Activated CD4-positive, alpha-beta T cell treated with anti-CD3 and anti-CD28 coated beads, Interleukin-2, amount 50 U/mL, for 48 hours (primary cell): ENCODE data around the gene CLEC16A.
"Not testable (repeated sequence)": the region's sequence is repeated elsewhere in the genome, so short reads cannot be mapped to it uniquely, and the experiment has no call there.

Experiments
- DNase-seq, 2 experiments: peaks; one replicate each; pipeline ENCODE4 v3.0.0-alpha.2; 2020

The CLEC16A gene

DNA sequence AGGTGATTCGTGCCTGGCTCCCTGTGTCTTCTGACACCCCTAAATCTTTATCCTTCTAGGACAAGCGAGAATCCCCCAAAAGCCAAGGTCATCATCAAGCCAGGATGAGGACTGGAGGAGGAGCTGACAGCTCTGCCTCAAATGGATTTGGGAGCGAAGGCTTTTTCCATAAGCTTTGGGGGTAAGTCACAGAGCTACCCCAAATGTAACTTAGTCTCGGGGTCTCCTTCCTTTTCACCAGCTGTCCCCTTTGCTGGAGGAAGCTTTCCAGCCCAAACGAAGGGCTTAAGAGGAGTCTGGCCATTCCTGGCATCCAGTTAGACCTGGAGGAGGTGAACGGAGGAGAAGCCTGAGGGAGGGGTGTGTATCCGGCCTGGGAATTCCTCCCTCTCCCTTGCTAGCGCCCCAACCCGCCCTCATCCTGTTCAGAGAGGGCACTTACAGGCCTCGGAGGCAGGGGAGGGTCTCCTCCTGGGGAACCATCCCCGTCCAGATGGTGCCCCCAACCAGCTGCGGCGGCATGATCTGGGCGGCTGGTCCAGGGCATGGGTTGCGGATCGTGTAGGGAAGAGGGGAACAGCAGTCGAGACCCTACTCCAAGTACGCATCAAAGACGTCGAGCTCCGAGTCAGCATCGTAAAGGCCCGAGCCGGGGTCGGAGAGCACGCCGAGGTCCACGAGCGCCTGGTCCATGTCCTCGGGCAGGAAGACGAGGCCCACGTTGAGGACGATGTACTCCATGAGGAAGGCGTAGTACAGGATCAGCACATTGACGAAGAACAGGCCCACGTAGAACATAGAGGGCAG is 3.0 kb upstream of the CLEC16A start:
- no peak for DNase-seq

DNA sequence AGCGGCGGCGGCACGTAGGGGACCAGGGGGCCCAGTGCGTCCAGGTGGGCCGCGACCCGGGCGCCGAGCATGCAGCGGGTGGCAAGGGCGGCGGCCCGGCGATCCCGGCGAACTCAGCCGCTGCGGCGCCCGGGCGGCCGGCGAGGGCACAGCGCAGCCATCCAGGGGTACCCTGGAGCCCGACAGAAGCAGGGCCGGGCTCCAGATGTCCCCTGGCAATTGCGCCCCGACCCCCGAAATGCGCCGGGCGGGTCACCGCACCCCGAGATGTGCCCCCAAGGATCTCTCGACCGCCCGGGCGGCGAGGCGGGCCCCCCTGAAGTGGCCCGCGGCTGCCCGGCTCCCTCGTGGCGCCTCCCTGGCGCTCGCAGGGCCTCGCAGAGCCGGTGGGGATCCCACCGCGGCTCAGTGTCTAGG is 2.4 kb upstream of the CLEC16A start:
- not testable (repeated sequence) for DNase-seq

DNA sequence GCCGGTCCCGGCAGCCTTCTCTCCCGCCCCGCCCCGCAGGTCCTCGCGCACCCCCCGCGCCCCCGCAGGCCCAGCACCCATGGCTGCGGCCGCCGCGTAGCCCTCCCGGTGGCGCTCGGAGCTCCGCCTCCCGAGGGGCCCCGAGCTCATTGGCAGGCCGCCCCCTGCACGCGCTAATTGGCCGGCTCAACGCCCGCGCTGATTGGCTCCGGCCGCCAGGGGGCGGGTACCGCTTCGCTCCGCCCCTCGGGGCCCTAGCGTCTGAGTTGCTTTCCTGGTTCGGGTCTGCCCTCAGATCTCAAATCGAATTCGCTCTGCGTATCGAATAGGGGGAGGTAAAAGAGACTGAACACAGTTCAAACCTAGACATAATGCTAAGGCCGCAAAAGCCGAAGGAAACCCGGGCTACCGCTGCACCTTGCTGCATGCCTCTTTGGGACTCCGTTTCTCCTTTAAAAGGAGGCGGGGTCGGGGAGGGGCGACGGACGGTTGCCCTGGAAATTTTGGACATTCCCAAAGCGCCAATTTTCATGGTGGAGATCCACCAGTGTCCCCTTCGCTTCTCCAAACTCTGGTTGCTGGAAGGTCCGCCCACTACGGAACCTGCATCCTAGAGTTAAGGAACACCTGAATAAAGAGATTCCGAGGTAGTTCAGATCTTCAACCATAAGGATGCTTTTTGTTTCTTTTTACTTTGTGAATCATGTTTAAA is 1.9 kb upstream of the CLEC16A start, which contains the start of gene DEXI:
Gene DEXI (minus strand): TSS at position 117 of the 712 bp plus-strand sequence. CDS start 463 bp downstream, outside the sequence.
- peak; percentile 93 to 94 for DNase-seq

DNA sequence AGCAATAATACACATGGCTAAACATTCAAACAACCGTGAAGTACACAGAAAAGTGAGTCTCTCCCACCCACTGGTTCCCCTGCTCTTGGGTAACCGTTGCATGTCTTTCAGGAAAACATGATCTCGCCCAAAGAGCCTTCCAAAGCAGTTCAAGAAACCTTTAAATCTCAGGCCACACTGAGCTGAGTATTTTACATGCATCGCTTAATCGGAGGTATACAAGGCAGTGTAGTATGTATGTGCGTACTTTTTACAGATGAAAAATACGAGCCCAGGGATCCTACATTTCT is 1.4 kb upstream of the CLEC16A start:
- DNase-seq: no peak

DNA sequence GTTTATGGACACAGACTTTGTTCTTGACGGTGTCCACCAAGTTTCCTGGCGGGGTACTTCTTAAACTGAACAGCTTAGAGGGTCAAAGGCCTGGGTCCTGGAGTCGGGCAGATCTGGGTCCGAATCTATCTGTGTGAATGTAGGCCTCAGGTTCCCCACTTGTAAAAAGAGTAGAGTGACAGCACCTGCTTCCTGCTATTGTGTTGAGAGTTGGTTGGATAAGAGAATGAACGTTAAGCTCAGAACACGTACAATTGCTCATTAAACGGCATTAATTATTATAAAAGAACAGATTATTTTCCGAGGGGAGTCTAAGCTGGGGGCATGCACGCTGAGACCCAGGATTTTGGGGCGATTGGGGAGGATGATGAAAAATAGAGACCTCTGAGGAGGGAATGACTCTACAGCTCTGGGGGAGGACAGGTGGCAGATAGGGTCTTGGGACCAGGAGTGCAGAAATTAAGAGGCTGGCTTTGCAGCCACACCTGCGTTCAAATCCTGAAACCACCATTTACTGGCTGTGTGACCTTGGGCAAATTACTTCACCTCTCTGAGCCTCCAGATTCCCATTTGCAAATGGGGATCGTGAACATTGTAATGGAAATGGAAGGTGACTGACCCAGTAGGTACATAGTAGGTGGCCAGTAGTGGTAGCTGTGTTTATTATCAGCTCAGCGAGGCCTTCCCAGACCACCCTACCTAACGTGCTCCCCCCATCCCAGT is 862 bp downstream of the CLEC16A start:
- no peak for DNase-seq

DNA sequence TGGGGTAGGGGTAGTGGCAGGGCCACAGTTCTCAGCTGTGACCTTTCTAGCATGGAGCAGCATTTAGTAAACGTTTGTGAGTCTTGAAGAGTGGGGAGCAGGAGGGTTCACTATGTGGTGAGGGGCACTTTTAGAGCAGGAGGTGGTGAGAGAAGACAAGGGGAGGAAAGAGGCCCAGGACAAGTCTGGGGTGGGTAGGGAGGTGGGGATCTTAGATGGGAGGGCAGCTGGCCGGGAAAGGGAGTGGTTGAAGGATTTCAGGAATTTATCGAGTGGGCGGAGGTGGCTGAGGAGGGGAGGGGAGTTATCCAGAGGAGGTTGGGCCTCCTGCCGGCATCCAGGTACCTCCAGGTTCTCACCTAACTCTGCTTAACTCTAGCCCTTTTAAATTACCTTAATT is 1.9 kb downstream of the CLEC16A start:
- no peak for DNase-seq

DNA sequence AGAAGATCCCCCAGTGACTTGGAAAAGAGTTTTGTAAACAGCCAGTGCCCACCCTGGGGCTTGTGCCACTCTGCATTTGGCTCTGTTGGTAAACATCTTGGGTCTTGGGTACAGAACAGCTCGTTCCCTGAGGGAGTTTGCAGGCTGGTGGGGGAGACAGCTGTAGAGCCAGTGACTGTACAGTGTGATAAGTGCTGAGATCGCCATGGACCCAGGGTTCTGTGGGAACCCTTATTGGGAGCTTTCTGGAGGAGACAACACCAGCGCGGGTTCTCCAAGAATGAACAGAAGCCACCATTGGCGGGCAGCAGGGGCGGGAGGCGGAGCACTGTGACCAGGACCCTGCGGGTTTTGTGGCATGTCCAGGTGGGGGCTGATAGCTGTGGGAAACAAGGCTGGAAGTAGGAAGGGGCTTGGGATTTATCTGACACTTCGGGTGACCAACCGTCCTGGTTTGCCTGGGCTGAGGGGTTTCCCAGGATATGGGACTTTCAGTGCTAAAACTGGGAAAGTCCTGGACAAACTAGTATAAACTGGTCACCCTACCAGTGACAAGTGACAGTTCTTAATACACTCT is 2.9 kb downstream of the CLEC16A start:
- DNase-seq: no peak

DNA sequence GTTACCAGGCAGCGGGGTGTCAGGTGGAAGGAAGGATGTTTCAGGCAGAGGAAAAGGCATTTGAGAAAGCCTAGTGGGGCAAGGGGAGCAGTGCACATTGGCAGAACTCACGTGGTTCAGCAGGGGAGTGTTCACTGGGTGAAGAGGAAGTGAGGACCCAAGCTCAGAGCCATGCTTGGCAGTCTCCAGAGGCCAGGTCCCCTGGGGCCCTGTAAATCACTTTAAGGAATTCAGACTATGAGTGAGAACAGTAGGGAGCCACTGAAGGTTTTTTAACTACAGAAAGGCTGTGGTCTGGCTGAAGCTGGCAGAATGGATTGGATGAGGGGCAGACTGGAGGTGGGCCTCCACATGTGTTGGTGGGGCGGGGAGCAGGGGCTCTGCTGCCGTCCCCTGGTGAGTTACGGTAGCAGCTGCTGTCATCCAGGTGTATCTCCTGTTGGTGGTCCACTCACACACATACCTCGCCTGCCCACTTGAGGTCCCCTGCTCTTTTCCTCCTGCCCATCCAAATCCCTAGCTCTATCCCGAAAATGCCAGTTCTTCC is 5.1 kb downstream of the CLEC16A start:
- DNase-seq: no peak

DNA sequence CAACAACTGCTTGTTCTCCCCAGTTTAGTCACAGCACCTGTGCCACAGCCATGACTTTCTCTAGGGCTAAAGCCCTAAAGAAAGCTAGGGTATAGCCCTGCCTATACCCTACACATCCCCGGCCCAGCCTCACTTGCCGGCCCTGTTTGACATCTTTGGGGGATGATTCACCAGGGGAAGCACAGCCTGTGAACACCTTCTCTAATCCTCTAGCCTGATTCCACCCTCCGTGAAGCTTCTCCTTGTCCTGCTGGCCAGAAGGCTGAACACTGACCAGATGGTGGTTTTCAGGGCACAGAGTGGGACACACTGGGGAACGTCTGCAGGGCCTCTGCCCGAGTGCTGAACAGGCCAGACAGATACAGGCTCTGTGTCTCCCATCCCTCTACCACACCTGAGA is 6.0 kb downstream of the CLEC16A start:
- no peak for DNase-seq

DNA sequence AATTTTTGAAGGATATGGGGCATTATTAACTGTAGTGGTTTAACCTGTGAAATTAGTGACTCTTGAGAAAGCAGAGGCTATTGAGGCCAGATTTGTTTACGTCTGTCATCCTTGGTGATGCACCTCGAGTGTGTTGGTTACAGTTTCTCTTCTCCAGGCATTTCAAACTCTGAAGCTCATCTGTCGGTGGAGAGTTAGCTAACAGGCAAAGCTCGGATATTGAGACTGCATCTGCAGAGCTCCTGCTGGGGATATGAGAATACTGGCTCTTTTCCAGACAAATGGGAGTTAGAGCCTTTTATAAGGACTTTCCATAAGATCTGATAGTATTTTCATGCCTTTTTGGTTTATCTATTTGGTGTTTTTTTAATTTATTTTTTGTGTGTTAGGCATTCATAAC is 6.7 kb downstream of the CLEC16A start:
- DNase-seq: no peak

DNA sequence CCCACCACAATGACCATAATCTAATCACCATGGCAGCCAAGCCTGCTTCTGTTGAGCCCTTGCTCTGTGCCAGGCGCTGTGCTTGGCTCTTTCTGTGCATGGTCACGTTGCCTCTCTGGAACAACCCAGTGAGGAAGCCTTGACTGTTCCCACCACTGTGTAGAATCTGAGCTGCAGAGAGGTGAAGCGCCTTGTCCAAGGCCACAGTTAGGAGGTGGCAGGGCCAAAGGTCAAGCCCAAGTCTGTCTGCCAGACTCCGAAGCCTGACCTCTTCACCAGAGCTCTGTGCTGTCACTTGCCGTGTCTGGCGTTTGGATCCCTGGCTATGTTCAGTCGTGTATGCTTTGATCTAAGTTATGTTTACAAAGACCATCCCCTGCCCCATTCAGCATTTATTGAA is 10.5 kb downstream of the CLEC16A start:
- no peak for DNase-seq

DNA sequence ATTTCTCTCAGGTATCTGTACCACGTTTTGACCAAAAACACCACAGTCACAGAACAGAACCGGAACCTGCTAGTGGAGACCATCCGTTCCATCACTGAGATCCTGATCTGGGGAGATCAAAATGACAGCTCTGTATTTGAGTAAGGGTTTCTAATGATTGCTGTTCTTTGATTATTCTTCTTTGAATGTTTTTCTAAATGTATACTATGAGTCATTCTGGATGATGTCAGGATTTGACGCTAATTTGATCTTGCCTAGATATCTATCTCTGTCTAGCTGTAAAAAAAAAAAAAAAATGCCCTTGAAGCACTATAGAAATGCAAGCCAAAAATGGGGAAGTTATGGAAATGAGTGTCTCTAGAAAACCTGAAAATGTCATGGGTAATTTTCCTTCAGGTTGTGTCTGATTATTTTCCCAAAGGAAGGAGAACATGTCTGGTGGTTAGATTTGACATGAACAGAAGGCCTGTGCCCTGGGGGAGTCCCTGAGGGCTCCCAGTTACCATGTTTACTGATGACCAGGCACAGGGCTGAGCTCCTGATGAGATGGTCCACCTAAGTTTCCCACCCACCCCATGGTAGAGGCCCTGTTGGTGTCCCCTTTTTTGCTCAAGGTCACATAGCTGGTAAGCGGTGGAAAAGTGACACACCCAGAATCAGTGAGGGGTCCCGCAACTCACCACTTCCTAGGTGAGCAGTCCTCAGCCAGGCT is 13.6 kb downstream of the CLEC16A start:
- no peak for DNase-seq

DNA sequence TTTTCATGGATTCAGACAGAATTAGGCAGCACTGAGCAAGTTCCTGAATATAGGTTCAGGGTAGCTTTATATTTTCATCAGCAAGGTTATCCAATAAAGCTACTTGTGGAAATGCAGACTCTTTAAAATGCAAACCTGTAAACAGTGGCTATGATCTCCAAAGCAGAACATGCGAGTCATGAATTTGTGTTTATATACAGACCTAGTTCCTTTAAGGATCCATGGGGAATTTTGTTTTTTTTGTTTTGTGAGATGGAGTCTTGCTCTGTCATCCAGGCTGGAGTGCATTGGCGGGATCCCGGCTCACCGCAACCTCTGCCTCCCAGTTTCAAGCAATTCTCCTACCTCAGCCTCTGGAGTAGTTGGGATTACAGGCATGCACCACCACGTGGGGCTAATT is 14.8 kb downstream of the CLEC16A start:
- no peak for DNase-seq

DNA sequence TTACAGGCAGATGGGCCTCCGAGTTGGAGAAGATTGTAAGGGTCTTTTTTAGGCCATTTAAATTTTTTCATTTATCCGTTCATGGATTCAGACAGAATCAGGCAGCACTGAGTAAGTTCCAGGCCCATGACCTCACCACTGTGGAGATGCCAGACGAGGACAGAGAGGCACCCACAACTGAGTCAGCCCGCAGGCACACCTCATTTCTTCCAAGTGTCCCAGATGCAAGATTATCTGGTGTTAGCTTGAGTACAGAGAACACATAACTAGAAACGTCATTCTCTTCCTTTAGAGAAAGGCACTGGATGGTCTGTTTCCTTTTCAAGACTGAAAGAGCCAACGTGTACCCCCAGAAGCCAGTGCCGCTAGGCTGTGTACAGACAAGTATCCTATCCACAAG is 16.9 kb downstream of the CLEC16A start:
- DNase-seq: peak in 1 of 2 experiments; percentile 61

DNA sequence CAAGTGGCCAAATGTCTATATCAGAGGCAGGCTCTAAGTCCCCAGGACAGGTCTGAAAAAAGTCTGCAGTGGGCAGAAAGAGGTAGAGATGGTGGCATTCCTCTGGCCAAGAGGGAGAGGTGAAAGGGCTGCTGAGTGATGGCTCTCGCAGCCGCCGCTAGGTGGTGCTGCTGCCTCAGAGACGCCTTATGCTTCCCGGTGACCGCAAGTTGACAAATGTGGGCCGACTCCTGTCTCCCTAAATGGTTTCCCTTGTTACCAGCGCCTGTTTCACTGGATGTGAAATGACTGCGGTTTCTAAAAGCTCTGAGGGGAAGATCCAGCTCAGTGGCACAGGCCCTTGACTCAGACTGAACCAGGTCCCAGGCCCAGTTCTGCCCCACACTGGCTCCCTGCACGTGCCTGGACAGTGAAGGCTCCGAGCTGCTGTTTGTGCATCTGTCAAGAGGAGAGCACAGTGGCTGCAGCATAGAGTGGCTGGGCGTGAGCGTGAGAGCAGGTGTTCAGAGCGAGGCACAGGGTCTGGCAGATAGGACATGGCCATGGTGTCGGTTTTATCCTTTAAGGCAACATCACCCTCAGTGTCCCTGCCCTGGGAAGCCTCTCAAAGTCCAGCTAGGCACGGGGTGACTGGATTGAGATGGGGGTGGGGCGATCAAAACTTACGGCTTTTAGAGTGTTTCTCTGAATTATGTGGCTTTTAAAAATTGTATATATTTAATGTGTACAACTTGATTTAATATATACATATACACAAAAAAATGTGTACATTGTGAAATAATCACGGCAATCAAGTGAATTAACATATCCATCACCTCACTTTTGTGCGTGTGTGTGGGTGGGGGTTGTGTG is 19.9 kb downstream of the CLEC16A start:
- peak; percentile 91 to 94 for DNase-seq

DNA sequence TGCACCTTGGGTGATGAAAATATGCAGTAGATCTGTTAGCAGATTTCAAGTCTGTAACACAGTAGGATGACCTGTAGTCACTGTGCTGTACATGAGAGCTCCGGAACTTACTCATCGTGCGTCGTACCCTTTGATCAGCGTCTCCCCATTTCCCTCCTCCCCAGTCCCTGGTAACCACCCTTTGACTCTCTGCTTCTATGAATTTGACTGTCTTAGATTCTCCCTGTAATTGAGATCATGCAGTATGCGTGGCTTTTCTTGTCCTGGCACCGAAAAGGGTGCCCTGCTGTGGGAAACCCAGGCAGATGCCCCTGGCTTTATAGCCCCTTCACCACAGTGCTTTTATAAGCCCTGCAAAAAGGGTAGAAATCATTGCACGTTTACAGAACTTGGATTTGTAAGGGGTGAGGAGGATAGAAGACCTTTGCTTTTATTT is 20.5 kb downstream of the CLEC16A start:
- DNase-seq: peak; percentile 60 to 78

DNA sequence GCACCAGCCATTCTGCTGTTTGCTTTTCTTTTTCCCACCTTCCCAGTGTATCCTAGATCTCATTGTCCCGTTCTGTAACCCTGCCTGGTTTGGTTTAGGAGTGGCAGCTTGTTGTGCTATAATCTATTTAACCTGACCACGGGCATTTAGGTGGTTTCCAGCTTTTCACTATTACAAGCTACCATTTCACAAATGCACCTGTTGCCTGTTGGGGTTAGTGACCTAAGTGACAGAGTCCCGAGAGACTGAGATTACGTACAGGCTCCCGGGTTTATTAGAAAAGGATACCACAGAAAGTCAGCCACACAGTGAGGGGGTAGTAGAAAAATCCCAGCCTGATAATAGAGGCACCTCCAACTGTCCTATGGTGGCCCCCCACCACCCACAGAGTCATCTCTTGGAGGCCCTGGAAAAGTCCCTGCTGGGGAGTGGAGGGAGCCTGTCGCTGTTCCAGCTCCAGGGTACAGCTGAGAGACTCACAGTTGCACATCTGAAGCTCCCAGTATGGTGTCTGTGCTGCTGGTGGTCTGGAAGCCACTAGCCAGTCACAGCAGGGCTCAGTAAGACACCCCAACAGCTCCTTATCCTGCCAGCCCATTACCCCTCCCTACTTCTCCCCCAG is 21.2 kb downstream of the CLEC16A start:
- DNase-seq: peak; percentile 52 to 72

DNA sequence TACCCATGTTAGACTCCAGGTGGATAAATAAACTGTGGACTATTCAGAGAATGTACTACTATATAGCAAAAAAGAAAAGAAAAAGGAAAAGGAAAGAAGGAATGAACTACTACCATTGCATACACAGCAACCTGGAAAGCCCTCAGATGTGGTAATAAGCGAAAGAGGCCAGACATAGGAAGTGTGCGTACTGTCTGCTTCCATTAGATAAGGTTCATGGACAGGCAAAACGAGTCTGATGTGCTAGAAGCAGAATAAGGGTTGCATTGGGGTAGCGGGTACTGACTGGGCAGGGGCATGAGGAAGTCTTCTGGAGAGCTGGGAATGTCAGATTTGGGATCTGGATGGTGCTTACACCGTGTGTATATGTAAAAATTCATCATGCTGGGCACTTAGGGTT is 21.8 kb downstream of the CLEC16A start:
- DNase-seq: no peak

DNA sequence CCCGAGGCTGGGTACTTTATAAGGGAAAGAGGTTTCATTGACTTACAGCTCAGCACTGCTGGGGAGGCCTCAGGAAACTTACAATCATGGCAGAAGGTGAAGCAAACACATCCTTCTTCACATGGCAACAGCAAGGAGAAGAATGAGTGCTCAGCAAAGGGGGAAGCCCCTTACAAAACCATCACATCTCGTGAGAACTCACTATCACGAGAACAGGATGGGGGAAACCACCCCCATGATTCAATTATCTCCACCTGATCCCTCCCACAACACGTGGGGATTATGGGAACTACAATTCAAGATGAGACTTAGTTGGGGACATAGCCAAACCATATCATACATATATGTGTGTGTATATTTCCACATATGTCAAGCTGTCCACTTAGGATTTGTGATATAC is 22.2 kb downstream of the CLEC16A start:
- DNase-seq: peak in 1 of 2 experiments; percentile 49

DNA sequence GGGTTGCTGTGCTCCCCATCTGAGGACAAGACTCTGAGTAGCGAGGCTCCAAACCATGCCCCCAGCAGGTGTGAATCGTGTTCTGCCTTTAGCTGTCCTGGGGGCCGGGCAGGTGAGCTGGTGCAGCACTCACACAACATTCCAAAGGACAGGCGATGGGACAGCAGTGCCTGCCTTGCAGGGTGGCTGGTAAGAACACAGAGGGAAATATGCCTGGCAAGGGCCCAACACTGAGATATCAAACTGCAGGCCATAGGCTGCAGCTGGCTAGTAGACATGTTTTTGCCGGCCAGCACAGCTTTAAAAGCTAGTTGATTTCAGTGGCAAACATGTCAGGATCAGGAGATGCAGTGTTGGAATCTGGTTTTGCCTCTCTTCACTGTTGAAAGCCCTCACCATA is 23.6 kb downstream of the CLEC16A start:
- no peak for DNase-seq

DNA sequence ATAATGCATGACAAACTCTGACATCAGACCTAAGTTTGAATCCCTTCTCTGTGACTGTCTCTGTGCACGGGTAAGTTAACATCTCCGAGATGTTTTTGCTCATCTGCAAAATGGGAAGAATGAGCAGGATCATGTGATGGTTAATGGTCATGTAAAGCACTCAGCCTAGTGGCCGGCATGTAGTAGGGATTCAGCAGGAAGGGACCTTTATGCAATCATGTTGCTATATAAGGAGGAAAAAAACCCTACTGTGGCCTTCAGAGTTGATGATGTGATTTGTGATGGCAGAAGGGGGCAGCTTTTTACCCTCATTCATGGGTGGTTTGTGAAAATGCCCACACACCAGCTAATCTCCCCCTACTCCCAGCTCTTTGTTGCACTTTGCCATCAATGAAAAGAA is 24.1 kb downstream of the CLEC16A start:
- DNase-seq: no peak
